OCI-M1 (cell line): ENCODE results near the gene MSRB3.

Source experiments
- DNase-seq: peaks from one replicate; lab custom pipeline; 2025; lab: John Stamatoyannopoulos, UW

The MSRB3 gene

DNA sequence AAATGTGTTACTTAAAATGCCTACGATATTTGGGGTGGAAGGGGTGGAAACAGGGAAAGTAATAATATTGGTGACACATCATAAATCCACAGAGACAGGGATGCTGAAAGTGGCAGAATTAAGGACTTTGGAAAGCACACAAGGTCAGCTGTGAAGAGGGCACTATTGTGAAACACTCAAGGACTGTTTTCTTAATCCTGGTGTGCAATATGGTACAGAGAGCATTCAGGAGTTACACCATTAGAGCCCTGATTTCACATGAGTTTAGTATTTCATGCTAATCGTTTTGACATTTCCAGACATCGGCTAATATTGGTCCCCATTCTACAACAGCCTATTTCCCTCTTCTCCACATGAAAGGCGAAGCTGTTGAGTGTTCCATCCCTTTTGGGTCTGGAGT is 219.2 kb downstream of the MSRB3 start:
- no peak for DNase-seq

DNA sequence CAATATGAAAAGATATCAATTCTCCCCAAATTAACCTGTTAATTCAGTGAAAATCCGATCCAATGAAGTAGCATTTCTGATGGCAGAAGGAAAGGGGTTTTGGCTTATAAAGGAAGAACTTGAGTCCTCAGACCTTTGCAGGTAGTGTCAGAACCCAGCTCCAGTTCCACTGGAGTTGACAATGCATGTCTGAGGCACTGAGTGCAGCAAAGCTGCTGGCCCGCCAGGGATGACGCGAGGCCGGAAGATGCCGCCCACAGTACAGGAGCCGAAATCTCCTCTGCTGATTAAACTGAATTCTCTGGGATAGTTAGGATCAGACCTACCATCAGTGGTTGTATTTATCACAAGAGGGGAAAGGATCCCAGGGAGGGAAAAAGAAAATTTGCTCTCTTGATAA is 220.7 kb downstream of the MSRB3 start:
- no peak for DNase-seq

GRCh38 chr12:65500091-65500900 is 221.8 kb downstream of the MSRB3 start:
- no peak for DNase-seq

DNA sequence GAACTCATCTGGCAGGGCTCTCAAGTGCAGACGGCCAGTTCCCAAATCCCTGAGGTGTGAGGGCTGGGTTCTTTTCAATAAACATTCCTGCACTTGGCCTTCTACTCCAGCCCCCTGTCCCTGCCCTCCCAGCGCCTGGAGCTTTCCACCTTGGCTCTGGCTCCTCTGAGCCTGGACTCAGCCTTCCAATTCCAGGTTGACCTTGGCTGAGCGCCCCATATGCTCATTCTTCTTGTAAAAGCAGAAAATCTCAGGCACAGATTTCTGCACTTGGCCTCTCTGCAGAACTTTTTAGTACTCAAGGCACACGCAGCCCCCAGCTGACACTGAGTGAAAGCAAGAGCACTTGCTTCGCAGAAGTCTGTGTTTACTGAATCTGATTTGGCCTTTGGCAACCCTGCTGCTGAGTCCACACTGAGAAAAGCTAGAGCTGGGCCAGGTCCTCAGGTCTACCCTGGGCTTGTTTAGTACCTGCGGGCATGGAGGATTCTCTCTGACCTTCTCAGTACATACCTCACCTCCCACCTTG is 222.7 kb downstream of the MSRB3 start:
- no peak for DNase-seq

DNA sequence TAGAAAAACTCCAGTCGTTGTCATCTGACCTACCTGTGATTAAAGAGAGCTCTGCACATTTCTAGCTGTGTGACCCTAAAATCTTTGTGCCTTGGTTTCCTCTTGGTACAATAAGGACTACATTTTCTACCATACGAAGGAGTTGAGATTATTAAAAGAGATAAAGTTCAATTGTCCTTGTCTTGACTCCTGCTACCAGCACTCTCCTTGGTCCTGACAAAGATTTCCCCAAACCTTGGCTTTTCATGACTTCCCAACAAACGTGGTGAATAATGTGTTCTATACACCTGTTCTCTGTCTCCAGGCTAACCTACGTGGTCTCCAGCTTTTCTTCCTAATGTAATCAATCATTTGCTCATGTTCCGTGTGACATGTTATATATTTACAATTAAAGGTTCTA is 223.5 kb downstream of the MSRB3 start:
- DNase-seq, result no peak

- no peak for DNase-seq
Observed at GRCh38 chr12:65504417-65504816, 225.9 kb downstream of the MSRB3 start.

DNA sequence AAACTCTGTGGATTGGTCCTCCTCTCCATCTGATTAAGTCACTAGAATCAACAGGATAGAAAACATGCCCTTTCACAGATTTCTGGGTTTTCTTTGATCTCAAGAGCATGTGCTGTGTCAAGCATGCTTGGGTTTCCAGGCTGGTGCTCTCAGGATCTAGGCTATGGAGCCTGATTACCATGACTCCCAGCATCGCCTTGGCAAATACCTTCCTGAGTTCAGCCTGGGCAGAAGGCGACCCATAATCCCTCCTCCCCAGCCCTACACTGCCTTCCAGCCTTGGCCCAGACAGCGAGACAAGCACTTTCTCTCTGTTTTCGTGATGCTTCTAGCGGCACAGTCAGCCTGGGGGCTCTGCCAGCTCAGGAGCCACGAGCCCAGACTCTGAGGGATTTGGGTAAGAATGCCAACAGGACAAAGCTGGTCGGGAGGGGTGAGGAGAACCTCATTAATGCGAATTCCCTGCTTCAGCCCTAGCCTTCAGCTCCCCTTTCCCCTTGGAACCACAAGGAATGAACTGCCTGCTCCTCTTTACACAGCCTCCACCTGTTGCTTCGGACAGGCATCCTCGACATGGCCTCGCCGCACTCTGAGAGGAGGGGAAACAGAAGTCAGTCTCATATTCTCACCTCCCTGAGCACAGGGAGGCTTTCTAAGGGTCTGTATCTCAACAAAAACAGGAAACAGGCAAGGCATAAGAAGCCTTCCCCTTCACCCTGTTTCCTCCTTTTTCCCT is 227.1 kb downstream of the MSRB3 start:
- no peak for DNase-seq

GRCh38 chr12:65508276-65509035 is 230.0 kb downstream of the MSRB3 start:
- DNase-seq, result no peak

DNA sequence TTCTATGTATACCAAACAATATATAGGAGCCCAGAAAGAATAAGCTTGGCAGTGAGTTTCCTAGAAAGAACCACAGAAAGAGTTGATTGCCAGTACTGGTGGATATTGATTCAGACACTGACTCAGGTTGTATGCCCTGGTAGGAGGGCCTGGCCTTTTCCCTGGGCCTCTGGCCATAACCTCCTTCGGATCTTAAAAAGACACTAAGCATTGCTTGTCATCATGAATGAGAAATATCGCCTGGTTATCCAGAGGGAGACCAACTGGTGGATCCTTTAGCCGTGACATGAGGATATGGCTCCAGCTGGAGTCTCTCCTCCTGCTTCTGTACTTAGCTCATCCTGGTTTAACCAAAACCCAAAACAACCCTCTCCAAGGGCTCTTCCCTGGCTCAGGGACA is 231.5 kb downstream of the MSRB3 start:
- no peak for DNase-seq

- DNase-seq, result no peak
Observed at GRCh38 chr12:65510584-65511050, 232.1 kb downstream of the MSRB3 start.

DNA sequence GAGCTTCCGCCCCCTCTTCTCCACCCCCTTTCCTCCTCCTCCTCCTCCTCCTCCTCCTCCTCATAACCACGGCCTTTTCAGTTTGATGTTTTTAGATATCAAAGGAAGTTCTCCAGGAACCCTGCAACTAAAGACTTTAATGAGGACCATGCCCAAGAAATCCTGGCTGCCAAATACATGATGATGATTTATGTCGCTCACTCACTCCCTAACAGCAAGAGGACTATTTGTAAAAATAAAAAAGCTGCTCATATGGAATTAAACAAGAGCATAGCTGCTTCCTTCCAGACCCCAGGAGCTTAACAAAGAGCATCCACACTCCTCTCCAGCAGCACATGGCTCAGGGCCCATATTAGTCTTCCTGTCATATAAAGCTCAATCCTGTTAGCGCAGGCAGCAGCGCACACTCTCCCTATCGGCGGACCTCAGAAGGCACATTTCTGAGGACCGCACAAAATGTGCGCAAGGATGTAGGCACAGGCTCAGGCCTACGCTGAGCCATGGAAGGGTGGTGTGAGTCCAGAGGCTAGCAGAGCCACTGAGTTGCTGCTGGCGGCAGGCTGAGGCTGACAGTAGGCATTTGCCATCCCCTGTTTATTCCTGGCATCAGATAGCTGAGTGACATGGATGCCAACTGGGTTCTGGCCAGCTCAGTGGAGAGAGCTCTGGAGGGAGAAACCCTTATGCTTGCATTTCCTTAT is 232.8 kb downstream of the MSRB3 start:
- DNase-seq, result no peak

DNA sequence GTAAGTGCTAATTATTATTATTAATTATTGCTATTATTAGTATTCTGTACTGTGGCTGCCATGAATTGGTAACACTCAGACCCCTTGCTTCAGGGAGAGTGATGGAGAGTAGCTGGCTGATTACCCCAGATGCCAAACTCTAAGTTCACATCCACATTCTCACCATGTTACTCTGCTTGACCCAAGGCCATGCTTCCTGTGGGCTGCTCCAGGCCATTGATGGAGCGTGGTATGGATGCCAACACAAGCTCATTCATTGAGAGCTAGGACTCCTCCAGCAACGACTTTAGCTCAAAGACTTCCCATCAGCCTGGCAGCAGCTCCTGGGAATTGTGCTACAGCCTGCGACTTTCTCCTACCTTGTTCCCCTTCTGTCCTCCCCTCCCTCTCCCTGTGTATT is 233.4 kb downstream of the MSRB3 start:
- no peak for DNase-seq
